HEK293 (cell line): Measurements from ENCODE around the gene KLHL7.

ENCODE experiments used
- CTCF ChIA-PET: fragments of 350-600 bp; formaldehyde crosslinking; extraction: SDS; loops from one replicate; lab custom pipeline; 2021; ENCODE audit warnings: antibody characterized with exemption; lab: Yijun Ruan, JAX
- POLR2A ChIA-PET: fragments of 300-600 bp; formaldehyde crosslinking; extraction: SDS; loops from one replicate; lab custom pipeline; 2020; ENCODE audit warnings: antibody characterized with exemption, inconsistent platforms; lab: Yijun Ruan, JAX
- H3K27ac ChIP-seq: fragments of 200-500 bp; sonication (Bioruptor generic); 2 replicates; pipeline ENCODE4 v1.5.1; 2014; ENCODE audit warnings: low read depth, low read length, control low read depth, inconsistent platforms; ENCODE audit errors: extremely low read depth
- H3K36me3 ChIP-seq, 2 experiments: fragments of 200-500 bp in 1 of 2; sonication (Bioruptor generic) in 1 of 2; 1 replicate in 1 of 2; 2 replicates in 1 of 2; pipeline ENCODE4 v1.5.1; 2014 to 2017; ENCODE audit warnings: inconsistent platforms in 2 of 2, low read length in 2 of 2; ENCODE audit not compliant: control insufficient read depth in 2 of 2, insufficient read depth in 1 of 2
- H3K4me1 ChIP-seq: fragments of 200-500 bp; sonication (Bioruptor generic); 2 replicates; pipeline ENCODE4 v1.5.1; 2014; ENCODE audit warnings: mild to moderate bottlenecking, low read length, inconsistent platforms; ENCODE audit not compliant: control insufficient read depth, insufficient read depth
- H3K4me3 ChIP-seq: 2 replicates; pipeline ENCODE4 v1.5.1; 2011; ENCODE audit warnings: low read depth, mild to moderate bottlenecking, control low read depth, low read length, moderate library complexity
- H3K9me3 ChIP-seq: fragments of 200-500 bp; sonication (Bioruptor generic); 2 replicates; pipeline ENCODE4 v1.5.1; 2014; ENCODE audit warnings: low read depth, low read length, inconsistent platforms; ENCODE audit not compliant: control insufficient read depth, insufficient read depth
- FEZF1 ChIP-seq: fragments of 450-650 bp; formaldehyde crosslinking; IDR thresholded peaks from 2 replicates; pipeline ENCODE4 v1.5.1; 2016; ENCODE audit warnings: missing biosample characterization, missing genetic modification characterization
- HOXA7 ChIP-seq: sonication (generic); formaldehyde crosslinking; IDR thresholded peaks from 2 replicates; pipeline ENCODE4 v1.8.1; 2022; ENCODE audit warnings: missing genetic modification reagents, borderline replicate concordance
- HOXC10 ChIP-seq: sonication (generic); formaldehyde crosslinking; IDR thresholded peaks from 2 replicates; pipeline ENCODE4 v1.8.1; 2023; ENCODE audit warnings: mild to moderate bottlenecking, missing genetic modification reagents
- KLF1 ChIP-seq: fragments of 450-650 bp; formaldehyde crosslinking; IDR thresholded peaks from 2 replicates; pipeline ENCODE4 v1.5.1; 2016; ENCODE audit warnings: missing biosample characterization, missing genetic modification characterization
- KLF8 ChIP-seq: fragments of 450-650 bp; formaldehyde crosslinking; IDR thresholded peaks from 2 replicates; pipeline ENCODE4 v1.5.1; 2016; ENCODE audit warnings: missing biosample characterization, missing genetic modification characterization
- MZF1 ChIP-seq: fragments of 450-650 bp; formaldehyde crosslinking; IDR thresholded peaks from 2 replicates; pipeline ENCODE4 v1.5.1; 2017; ENCODE audit warnings: missing biosample characterization, missing genetic modification characterization, borderline replicate concordance
- TCF7L2 ChIP-seq: IDR thresholded peaks from 2 replicates; pipeline ENCODE4 v1.6.1; 2011; ENCODE audit warnings: low read depth, mild to moderate bottlenecking, inconsistent platforms, low read length, moderate library complexity, borderline replicate concordance
- ZBTB21 ChIP-seq: fragments of 450-650 bp; formaldehyde crosslinking; IDR thresholded peaks from 2 replicates; pipeline ENCODE4 v1.5.1; 2017; ENCODE audit warnings: missing biosample characterization, missing genetic modification characterization
- ZNF10 ChIP-seq: fragments of 450-650 bp; formaldehyde crosslinking; IDR thresholded peaks from 2 replicates; pipeline ENCODE4 v1.5.1; 2017; ENCODE audit warnings: missing biosample characterization, missing genetic modification characterization
- ZNF132 ChIP-seq: fragments of 450-650 bp; formaldehyde crosslinking; IDR thresholded peaks from 2 replicates; pipeline ENCODE4 v1.5.1; 2017; ENCODE audit warnings: missing biosample characterization, missing genetic modification characterization, borderline replicate concordance
- ZNF155 ChIP-seq: fragments of 450-650 bp; formaldehyde crosslinking; IDR thresholded peaks from 2 replicates; pipeline ENCODE4 v1.5.1; 2016; ENCODE audit warnings: missing biosample characterization, missing genetic modification characterization
- ZNF169 ChIP-seq: fragments of 450-650 bp; formaldehyde crosslinking; IDR thresholded peaks from 2 replicates; pipeline ENCODE4 v1.5.1; 2016; ENCODE audit warnings: missing biosample characterization, missing genetic modification characterization
- ZNF350 ChIP-seq: fragments of 450-650 bp; formaldehyde crosslinking; IDR thresholded peaks from 2 replicates; pipeline ENCODE4 v1.5.0; 2017; ENCODE audit warnings: missing biosample characterization, mild to moderate bottlenecking, missing genetic modification characterization
- ZNF354C ChIP-seq: fragments of 450-650 bp; formaldehyde crosslinking; IDR thresholded peaks from 2 replicates; pipeline ENCODE4 v1.5.1; 2016; ENCODE audit warnings: missing biosample characterization, missing genetic modification characterization, low read depth, borderline replicate concordance
- ZNF366 ChIP-seq: fragments of 450-650 bp; formaldehyde crosslinking; conservative IDR thresholded peaks from 2 replicates; pipeline ENCODE4 v1.5.1; 2016; ENCODE audit warnings: missing biosample characterization, missing genetic modification characterization
- ZNF391 ChIP-seq: fragments of 450-650 bp; formaldehyde crosslinking; IDR thresholded peaks from 2 replicates; pipeline ENCODE4 v1.5.1; 2016; ENCODE audit warnings: low read depth, missing biosample characterization, missing genetic modification characterization, borderline replicate concordance
- ZNF426 ChIP-seq: fragments of 450-650 bp; formaldehyde crosslinking; IDR thresholded peaks from 2 replicates; pipeline ENCODE4 v1.5.1; 2017; ENCODE audit warnings: missing biosample characterization, missing genetic modification characterization, mild to moderate bottlenecking, inconsistent platforms, moderate library complexity
- ZNF473 ChIP-seq: fragments of 450-650 bp; formaldehyde crosslinking; IDR thresholded peaks from 2 replicates; pipeline ENCODE4 v1.5.1; 2017; ENCODE audit warnings: missing biosample characterization, missing genetic modification characterization
- ZNF621 ChIP-seq: fragments of 450-650 bp; formaldehyde crosslinking; IDR thresholded peaks from 2 replicates; pipeline ENCODE4 v1.5.1; 2017; ENCODE audit warnings: missing biosample characterization, missing genetic modification characterization
- ZNF658 ChIP-seq: fragments of 450-650 bp; formaldehyde crosslinking; IDR thresholded peaks from 2 replicates; pipeline ENCODE4; 2016; ENCODE audit warnings: missing biosample characterization, missing genetic modification characterization
- ZNF776 ChIP-seq: fragments of 450-650 bp; formaldehyde crosslinking; IDR thresholded peaks from 2 replicates; pipeline ENCODE4 v1.5.0; 2017; ENCODE audit warnings: missing biosample characterization, missing genetic modification characterization, borderline replicate concordance
- ZNF777 ChIP-seq: fragments of 450-650 bp; formaldehyde crosslinking; IDR thresholded peaks from 2 replicates; pipeline ENCODE4 v1.5.1; 2017; ENCODE audit warnings: missing biosample characterization, missing genetic modification characterization, borderline replicate concordance
- ZNF792 ChIP-seq: fragments of 450-650 bp; formaldehyde crosslinking; IDR thresholded peaks from 2 replicates; pipeline ENCODE4 v1.5.1; 2016; ENCODE audit warnings: missing biosample characterization, missing genetic modification characterization
- ZNF843 ChIP-seq: fragments of 450-650 bp; formaldehyde crosslinking; IDR thresholded peaks from 2 replicates; pipeline ENCODE4 v1.5.1; 2016; ENCODE audit warnings: missing biosample characterization, missing genetic modification characterization
- TF ChIP-seq, protein P1 (sequence below): fragments of 450-650 bp; formaldehyde crosslinking; IDR thresholded peaks from 2 replicates; pipeline ENCODE4 v1.5.1; 2017; ENCODE audit warnings: missing biosample characterization, missing genetic modification characterization
- TF ChIP-seq, protein P2 (sequence below): fragments of 450-650 bp; formaldehyde crosslinking; IDR thresholded peaks from 2 replicates; pipeline ENCODE4 v1.5.1; 2017; ENCODE audit warnings: missing biosample characterization, mild to moderate bottlenecking, missing genetic modification characterization, moderate library complexity

The KLHL7 gene

DNA sequence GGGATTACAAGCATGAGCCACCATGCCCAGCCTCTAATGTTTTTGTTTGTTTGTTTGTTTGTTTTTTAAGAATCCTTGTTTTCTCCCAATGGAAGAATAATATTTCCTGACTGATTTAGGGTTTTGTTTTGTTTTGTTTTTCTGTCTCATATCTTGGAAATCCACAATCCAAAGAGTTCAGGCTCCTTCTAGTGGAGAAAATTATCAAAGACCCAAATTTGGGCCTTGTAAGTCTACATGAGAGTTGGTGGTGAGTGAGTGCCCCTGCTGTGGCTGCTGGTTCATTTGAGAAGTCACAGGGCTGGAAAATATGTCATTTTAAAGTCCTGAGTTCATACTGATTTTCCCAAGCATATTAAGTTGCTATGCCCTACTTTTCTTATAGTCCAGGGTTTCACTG is 33.5 kb upstream of the KLHL7 start (continued):
- no peak for TF ChIP-seq ZNF366 (tag by site-specific recombination)

DNA sequence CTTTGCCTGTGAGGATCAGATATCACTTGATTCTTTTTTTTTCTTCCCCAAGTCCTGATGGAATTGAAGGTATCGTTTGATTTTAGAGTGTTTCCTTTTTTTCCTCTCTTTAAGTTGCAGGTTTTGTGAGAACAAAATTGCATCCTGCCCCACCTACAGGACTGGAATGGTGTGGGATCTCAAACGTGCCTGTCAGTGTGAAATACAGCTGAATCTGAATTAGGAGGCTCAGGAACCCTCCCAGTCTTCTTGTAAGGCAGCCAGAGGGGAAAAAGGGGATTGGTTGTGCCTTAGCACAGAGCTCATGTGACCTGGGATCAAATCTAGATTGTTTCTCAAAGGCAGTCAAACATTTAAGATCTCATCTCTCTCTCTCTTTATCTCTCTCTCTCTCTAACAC is 32.7 kb upstream of the KLHL7 start:
- ChIA-PET POLR2A (no interaction called here), CTCF (interaction anchor here (0.6 to 1.6 kb wide), 3 partner anchors 33 to 346 kb away, joined by 3 to 4 read pairs (median 3); partner anchors contain the start of genes IL6 and KLHL7)
- H3K4me1 ChIP-seq, result peaks cover 42% of the 10 kb centered on the region; the same call in 1 of the 2 replicates

DNA sequence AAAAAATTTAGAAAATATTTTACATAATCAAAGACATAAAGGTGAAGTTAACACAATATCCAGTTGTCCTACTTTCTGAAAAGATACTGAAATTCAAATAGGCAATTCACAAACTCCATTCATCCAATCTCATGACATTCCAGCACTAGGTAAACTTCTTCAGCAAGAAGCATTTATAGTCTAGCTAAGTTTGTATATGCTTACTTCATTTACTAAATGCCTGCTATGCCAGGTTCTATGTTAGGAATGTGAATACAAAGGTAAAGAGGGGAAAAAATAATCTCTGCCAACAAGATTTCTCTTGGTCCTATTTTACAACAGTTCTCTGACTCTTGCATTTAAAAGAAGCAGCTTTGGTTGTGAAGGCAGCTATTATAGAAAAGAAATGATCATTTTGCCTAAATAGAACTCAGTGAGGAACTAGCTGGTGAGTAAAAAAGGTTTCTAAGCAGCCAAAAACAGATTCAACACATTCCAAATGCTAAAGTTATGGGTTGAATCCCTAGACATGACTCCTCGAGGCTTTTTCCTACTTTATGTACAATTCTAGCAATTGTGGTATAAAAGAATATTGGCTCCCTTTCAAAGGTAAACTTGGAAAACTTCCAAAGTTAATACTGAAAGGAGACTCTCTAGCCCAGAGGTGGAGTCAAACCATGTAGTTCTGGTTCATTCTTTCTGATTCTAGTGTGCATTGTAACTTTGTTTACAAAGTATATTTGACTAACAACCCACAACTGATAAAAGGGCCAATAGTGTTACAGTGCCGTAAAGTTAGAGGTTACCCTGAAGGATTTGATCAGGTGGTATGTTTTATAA is 30.9 kb upstream of the KLHL7 start:
- peak overlapping the region; percentile 59 for H3K27ac ChIP-seq
- H3K4me3 ChIP-seq, result no peak overlapping the region
- H3K9me3 ChIP-seq, result no peaks in the 10 kb centered on the region
- CTCF ChIA-PET, result interaction anchor here (0.6 kb wide), 1 partner anchor 127 kb away, joined by 3 read pairs; no protein-coding TSS in a partner anchor
- no peaks in the 10 kb centered on the region for H3K36me3 ChIP-seq
- POLR2A ChIA-PET, result interaction anchor here (0.6 kb wide), 1 partner anchor 90 kb away, joined by 3 read pairs; no protein-coding TSS in a partner anchor
- TF ChIP-seq ZNF10 (tag by site-specific recombination), result 0 out of 2 replicates have a peak, but pooled peaks have one; percentile 41
- TF ChIP-seq ZNF843 (tag by site-specific recombination), result peak; percentile 29; the same call in 1 of the 2 replicates
- no peak for TF ChIP-seq KLF8 (tag by site-specific recombination)
- peak; percentile 40; the same call in 1 of the 2 replicates for TF ChIP-seq FEZF1
- no peak for TF ChIP-seq TCF7L2
- TF ChIP-seq, protein P1, sequence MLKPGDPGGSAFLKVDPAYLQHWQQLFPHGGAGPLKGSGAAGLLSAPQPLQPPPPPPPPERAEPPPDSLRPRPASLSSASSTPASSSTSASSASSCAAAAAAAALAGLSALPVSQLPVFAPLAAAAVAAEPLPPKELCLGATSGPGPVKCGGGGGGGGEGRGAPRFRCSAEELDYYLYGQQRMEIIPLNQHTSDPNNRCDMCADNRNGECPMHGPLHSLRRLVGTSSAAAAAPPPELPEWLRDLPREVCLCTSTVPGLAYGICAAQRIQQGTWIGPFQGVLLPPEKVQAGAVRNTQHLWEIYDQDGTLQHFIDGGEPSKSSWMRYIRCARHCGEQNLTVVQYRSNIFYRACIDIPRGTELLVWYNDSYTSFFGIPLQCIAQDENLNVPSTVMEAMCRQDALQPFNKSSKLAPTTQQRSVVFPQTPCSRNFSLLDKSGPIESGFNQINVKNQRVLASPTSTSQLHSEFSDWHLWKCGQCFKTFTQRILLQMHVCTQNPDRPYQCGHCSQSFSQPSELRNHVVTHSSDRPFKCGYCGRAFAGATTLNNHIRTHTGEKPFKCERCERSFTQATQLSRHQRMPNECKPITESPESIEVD, result peak; percentile 81
- H3K4me1 ChIP-seq, result peaks cover 42% of the 10 kb centered on the region; the same call in 1 of the 2 replicates

More for the DNA sequence above, 32.7 kb upstream of the KLHL7 start:
- H3K4me3 ChIP-seq, result no peak overlapping the region
- TF ChIP-seq ZNF658 (tag by site-specific recombination) (no peak), ZNF792 (tag by site-specific recombination) (no peak), ZNF169 (tag by site-specific recombination) (no peak), ZNF391 (no peak), ZNF473 (tag by site-specific recombination) (no peak), MZF1 (tag by site-specific recombination) (peak; percentile 79; the same call in 1 of the 2 replicates)
- no peaks in the 10 kb centered on the region for H3K9me3 ChIP-seq
- H3K27ac ChIP-seq, result no peak overlapping the region
- H3K36me3 ChIP-seq, result no peaks in the 10 kb centered on the region

DNA sequence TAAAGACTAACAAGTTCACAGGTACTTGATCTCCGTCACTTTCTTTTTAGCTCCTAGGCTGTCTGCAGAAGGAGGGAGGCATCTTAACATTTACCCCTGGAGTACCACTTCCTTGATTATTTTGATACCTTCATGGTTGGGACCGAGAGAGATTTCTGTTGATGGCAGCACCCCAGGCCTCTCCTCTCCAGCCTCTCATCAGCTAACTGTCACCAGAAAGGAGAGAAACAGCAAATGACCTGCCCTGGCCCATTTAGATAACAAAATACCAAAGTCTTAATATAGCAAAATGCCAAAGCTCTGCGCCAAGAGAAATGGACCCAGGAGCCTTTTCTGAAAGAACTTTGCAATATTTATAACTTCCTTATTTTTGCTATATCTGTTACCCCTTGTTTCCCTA is 30.0 kb upstream of the KLHL7 start:
- Histone ChIP-seq H3K9me3 (no peaks in the 10 kb centered on the region), H3K4me3 (no peak overlapping the region), H3K27ac (peak overlapping the region; percentile 25; the same call in 1 of the 2 replicates), H3K36me3 (no peaks in the 10 kb centered on the region), H3K4me1 (peaks cover 42% of the 10 kb centered on the region; the same call in 1 of the 2 replicates)
- CTCF ChIA-PET, result interaction anchor here (0.6 to 0.7 kb wide), 2 partner anchors 98 to 128 kb away, joined by 3 read pairs; no protein-coding TSS in a partner anchor
- POLR2A ChIA-PET, result no interaction called here
- TF ChIP-seq ZBTB21 (tag by site-specific recombination), result no peak
- TF ChIP-seq TCF7L2, result no peak
- no peak for TF ChIP-seq ZNF155 (tag by site-specific recombination)
- TF ChIP-seq ZNF132 (tag by site-specific recombination), result no peak
- TF ChIP-seq ZNF350 (tag by site-specific recombination), result no peak
- TF ChIP-seq HOXA7 (CRISPR knock-in tag), result no peak
- no peak for TF ChIP-seq ZNF354C (tag by site-specific recombination)
- TF ChIP-seq ZNF621 (tag by site-specific recombination), result no peak
- TF ChIP-seq, protein P2, sequence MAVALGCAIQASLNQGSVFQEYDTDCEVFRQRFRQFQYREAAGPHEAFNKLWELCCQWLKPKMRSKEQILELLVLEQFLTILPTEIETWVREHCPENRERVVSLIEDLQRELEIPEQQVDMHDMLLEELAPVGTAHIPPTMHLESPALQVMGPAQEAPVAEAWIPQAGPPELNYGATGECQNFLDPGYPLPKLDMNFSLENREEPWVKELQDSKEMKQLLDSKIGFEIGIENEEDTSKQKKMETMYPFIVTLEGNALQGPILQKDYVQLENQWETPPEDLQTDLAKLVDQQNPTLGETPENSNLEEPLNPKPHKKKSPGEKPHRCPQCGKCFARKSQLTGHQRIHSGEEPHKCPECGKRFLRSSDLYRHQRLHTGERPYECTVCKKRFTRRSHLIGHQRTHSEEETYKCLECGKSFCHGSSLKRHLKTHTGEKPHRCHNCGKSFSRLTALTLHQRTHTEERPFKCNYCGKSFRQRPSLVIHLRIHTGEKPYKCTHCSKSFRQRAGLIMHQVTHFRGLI (tag by site-specific recombination), result no peak
- TF ChIP-seq HOXC10 (CRISPR knock-in tag), result no peak
- TF ChIP-seq ZNF777, result no peak
- no peak for TF ChIP-seq ZNF776 (tag by site-specific recombination)
- no peak for TF ChIP-seq ZNF426 (tag by site-specific recombination)
- no peak for TF ChIP-seq KLF1 (tag by site-specific recombination)
